KMS-11 (cell line): ENCODE data around the gene PLXNB2.

Experiments
- H2AFZ ChIP-seq: fragments of 200-600 bp; sonication (generic); 2 replicates; pipeline ENCODE4 v1.6.1; 2016; ENCODE audit warnings: antibody characterized with exemption, mixed run types, low read depth
- H3K27ac ChIP-seq: fragments of 200-600 bp; sonication (generic); 2 replicates; pipeline ENCODE4 v1.6.1; 2016; ENCODE audit warnings: mild to moderate bottlenecking, mixed run types
- H3K27me3 ChIP-seq: fragments of 200-600 bp; sonication (generic); 2 replicates; pipeline ENCODE4 v1.6.1; 2017; ENCODE audit warnings: mild to moderate bottlenecking, low read depth, mixed run types, moderate library complexity; ENCODE audit not compliant: insufficient read depth
- H3K36me3 ChIP-seq: fragments of 200-600 bp; sonication (generic); 2 replicates; pipeline ENCODE4 v1.6.1; 2017; ENCODE audit warnings: mild to moderate bottlenecking, mixed run types; ENCODE audit not compliant: insufficient read depth
- H3K4me1 ChIP-seq: fragments of 200-600 bp; sonication (generic); 2 replicates; pipeline ENCODE4 v1.6.1; 2016; ENCODE audit warnings: mild to moderate bottlenecking, low read depth, mixed run types; ENCODE audit not compliant: poor library complexity, severe bottlenecking
- H3K4me2 ChIP-seq: fragments of 200-600 bp; sonication (generic); 2 replicates; pipeline ENCODE4 v1.7.0; 2016; ENCODE audit warnings: mild to moderate bottlenecking, mixed run types
- H3K4me3 ChIP-seq: fragments of 200-600 bp; sonication (generic); IDR thresholded peaks from 2 replicates; pipeline ENCODE4 v1.6.1; 2017; ENCODE audit warnings: low read depth, low read length, mixed read lengths; ENCODE audit not compliant: insufficient read depth
- H3K79me2 ChIP-seq: fragments of 200-600 bp; sonication (generic); 2 replicates; pipeline ENCODE4 v1.6.1; 2016; ENCODE audit warnings: low read depth, mixed run types; ENCODE audit not compliant: insufficient read depth
- H3K9ac ChIP-seq: fragments of 200-600 bp; sonication (generic); 2 replicates; pipeline ENCODE4 v1.6.1; 2016; ENCODE audit warnings: mild to moderate bottlenecking, mixed run types
- H4K20me1 ChIP-seq: fragments of 200-600 bp; sonication (generic); 2 replicates; pipeline ENCODE4 v1.6.1; 2016; ENCODE audit warnings: mild to moderate bottlenecking, mixed run types; ENCODE audit not compliant: insufficient read depth
- TF ChIP-seq, protein P1 (sequence below): fragments of 200-600 bp; sonication (generic); conservative IDR thresholded peaks from 2 replicates; pipeline ENCODE4 v1.6.1; 2017; ENCODE audit warnings: low read depth, mild to moderate bottlenecking, antibody characterized with exemption, low read length, moderate library complexity, mixed read lengths

PLXNB2 gene

GRCh38 chr22:50269970-50270665, 37.3 kb downstream of the PLXNB2 start, which contains the start of gene MAPK11:
MAPK11 (minus strand) TSS chr22:50270380; CDS start chr22:50270292, 88 bp downstream.
- Histone ChIP-seq H3K79me2 (no peaks in the 10 kb centered on the region), H3K27me3 (no peaks in the 10 kb centered on the region), H2AFZ (peak within 1 kb of the TSS; percentile 41; the same call in 1 of the 2 replicates), H4K20me1 (no peaks in the 10 kb centered on the region), H3K27ac (no peak within 1 kb of the TSS), H3K36me3 (no peaks in the 10 kb centered on the region), H3K4me3 (no peak within 1 kb of the TSS), H3K4me1 (peaks cover 15% of the 10 kb centered on the region), H3K9ac (no peak within 1 kb of the TSS), H3K4me2 (peak within 1 kb of the TSS; percentile 92)
- TF ChIP-seq, protein P1, sequence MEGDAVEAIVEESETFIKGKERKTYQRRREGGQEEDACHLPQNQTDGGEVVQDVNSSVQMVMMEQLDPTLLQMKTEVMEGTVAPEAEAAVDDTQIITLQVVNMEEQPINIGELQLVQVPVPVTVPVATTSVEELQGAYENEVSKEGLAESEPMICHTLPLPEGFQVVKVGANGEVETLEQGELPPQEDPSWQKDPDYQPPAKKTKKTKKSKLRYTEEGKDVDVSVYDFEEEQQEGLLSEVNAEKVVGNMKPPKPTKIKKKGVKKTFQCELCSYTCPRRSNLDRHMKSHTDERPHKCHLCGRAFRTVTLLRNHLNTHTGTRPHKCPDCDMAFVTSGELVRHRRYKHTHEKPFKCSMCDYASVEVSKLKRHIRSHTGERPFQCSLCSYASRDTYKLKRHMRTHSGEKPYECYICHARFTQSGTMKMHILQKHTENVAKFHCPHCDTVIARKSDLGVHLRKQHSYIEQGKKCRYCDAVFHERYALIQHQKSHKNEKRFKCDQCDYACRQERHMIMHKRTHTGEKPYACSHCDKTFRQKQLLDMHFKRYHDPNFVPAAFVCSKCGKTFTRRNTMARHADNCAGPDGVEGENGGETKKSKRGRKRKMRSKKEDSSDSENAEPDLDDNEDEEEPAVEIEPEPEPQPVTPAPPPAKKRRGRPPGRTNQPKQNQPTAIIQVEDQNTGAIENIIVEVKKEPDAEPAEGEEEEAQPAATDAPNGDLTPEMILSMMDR: no peak

DNA sequence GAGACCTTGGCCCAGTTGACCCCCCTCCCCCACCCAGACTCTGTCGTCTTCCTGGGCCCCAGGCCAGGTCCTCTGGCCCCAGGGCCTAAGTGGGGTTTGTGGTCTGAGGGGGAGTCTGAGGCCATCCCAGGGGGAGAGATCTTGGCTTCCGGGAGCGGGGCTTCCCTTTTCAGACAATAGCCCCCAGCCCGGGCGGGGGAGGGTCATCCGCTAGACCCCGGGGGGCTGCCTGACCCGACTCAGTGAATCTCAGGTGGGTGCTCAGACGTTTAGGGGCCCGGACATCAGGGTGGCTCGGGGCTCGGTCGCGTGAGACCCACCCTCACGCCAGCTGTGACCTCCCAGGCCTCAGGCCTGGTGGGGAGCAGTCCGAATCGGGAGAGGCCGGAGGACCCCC, 37.9 kb downstream of the PLXNB2 start:
- no peak overlapping the region for H3K9ac ChIP-seq

GRCh38 chr22:50268655-50269113, 38.8 kb downstream of the PLXNB2 start:
- H4K20me1 ChIP-seq: no peaks in the 10 kb centered on the region
- no peaks in the 10 kb centered on the region for H3K27me3 ChIP-seq
- no peak overlapping the region for H3K4me2 ChIP-seq
- TF ChIP-seq, protein P1: no peak
- peaks cover 12% of the 10 kb centered on the region for H3K4me1 ChIP-seq
- no peak overlapping the region for H2AFZ ChIP-seq
- H3K79me2 ChIP-seq: no peaks in the 10 kb centered on the region
- no peak overlapping the region for H3K27ac ChIP-seq
- H3K9ac ChIP-seq: no peak overlapping the region
- no peak overlapping the region for H3K4me3 ChIP-seq
- H3K36me3 ChIP-seq: no peaks in the 10 kb centered on the region

More for the DNA sequence above, 37.9 kb downstream of the PLXNB2 start:
- TF ChIP-seq, protein P1: no peak
- H3K79me2 ChIP-seq: no peaks in the 10 kb centered on the region
- no peak overlapping the region for H3K27ac ChIP-seq
- peak overlapping the region; percentile 51 for H3K4me2 ChIP-seq
- no peaks in the 10 kb centered on the region for H3K36me3 ChIP-seq
- H4K20me1 ChIP-seq: no peaks in the 10 kb centered on the region
- peaks cover 15% of the 10 kb centered on the region for H3K4me1 ChIP-seq
- H3K27me3 ChIP-seq: no peaks in the 10 kb centered on the region
- H3K4me3 ChIP-seq: no peak overlapping the region
- H2AFZ ChIP-seq: peak overlapping the region; percentile 4; the same call in 1 of the 2 replicates

DNA sequence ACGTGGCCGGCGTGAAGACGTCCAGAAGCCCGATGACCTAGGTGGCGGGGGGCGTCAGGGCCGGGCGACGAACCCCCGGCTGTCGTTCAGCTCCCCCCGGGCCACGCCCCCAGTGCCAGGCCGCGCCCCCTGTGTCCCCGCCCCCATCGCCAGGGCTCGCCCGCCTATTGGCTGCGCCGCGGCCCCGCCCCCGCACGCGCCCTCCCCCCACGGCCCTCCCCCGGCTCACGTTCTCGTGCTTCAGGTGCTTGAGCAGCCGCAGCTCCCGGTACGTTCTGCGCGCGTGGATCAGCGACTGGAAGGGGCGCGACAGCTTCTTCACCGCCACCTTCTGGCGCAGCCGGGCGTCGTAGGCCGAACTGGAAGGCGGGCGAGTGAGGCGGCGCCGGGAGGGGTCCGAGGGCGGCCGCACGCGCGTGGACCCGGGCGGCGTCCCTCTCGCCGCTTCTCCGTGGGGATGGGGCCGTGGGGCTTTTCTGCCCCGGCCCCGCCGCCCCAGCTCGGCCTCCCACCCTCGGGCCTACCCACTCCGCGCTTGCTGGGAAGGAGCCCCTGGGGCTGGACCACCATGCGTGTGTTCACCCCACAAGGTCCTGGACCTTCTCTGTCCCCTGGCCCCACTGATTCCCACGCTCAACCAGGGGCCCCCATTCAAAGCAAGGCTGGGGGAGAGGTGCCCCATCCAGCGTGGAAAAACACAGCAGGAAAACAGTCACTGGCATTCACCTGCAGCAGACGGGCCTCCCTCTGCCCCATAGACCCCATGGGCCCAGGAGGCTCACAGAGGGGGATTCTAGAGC, 39.7 kb downstream of the PLXNB2 start:
- H3K27ac ChIP-seq: no peak overlapping the region
- no peak overlapping the region for H3K4me3 ChIP-seq
- H4K20me1 ChIP-seq: no peaks in the 10 kb centered on the region
- H3K4me2 ChIP-seq: no peak overlapping the region
- H2AFZ ChIP-seq: no peak overlapping the region
- H3K27me3 ChIP-seq: no peaks in the 10 kb centered on the region
- H3K79me2 ChIP-seq: no peaks in the 10 kb centered on the region
- TF ChIP-seq, protein P1: no peak
- H3K36me3 ChIP-seq: no peaks in the 10 kb centered on the region
- H3K9ac ChIP-seq: no peak overlapping the region
- H3K4me1 ChIP-seq: peaks cover 13% of the 10 kb centered on the region
